ENCODE data around the gene LRMDA. TPM values are rescaled to one million over a fixed set of nuclear protein-coding genes. Genes with fewer than 3 reads are reported as not detected.

LRMDA gene
- total RNA-seq, 1 donor from 2014 or later, result 0.96 TPM

- intact Hi-C loops (cut with DNase I), result no loop called here
- Histone ChIP-seq H3K4me3 (no peak overlapping the region), H3K27ac (no peak overlapping the region), H3K4me1 (peaks cover 0 to 6% of the 10 kb centered on the region in 2 donors), H3K9me3 (no peaks in the 10 kb centered on the region), H3K36me3 (no peaks in the 10 kb centered on the region), H3K27me3 (no peaks in the 10 kb centered on the region)
- DNase-seq (ENCODE audit: low spot score in 2 of 2), result no peak
- no peak for TF ChIP-seq CTCF (IDR thresholded peaks at IDR 0.05)
These were observed 166.5 kb downstream of the LRMDA start for GRCh38 chr10:75597773-75598440.

GRCh38 chr10:75598998-75599397 is 167.6 kb downstream of the LRMDA start:
- no peak for DNase-seq (ENCODE audit: low spot score in 2 of 2)
- no peak overlapping the region for H3K4me3 ChIP-seq
- H3K27ac ChIP-seq, result no peak overlapping the region
- no peak for TF ChIP-seq CTCF (IDR thresholded peaks at IDR 0.05)
- intact Hi-C loops (cut with DNase I), result no loop called here
- H3K9me3 ChIP-seq, result no peaks in the 10 kb centered on the region
- no peaks in the 10 kb centered on the region for H3K27me3 ChIP-seq
- no peaks in the 10 kb centered on the region for H3K36me3 ChIP-seq
- no peaks in the 10 kb centered on the region for H3K4me1 ChIP-seq

GRCh38 chr10:75599875-75600648 is 168.6 kb downstream of the LRMDA start:
- no peak for TF ChIP-seq CTCF (IDR thresholded peaks at IDR 0.05)
- H3K4me1 ChIP-seq, result no peaks in the 10 kb centered on the region
- no peaks in the 10 kb centered on the region for H3K36me3 ChIP-seq
- no peaks in the 10 kb centered on the region for H3K9me3 ChIP-seq
- no peak overlapping the region for H3K27ac ChIP-seq
- DNase-seq (ENCODE audit: low spot score in 2 of 2), result no peak
- H3K27me3 ChIP-seq, result no peaks in the 10 kb centered on the region
- H3K4me3 ChIP-seq, result no peak overlapping the region
- intact Hi-C loops (cut with DNase I), result no loop called here

- no peaks in the 10 kb centered on the region for H3K36me3 ChIP-seq
- no peak overlapping the region for H3K27ac ChIP-seq
- H3K4me3 ChIP-seq, result no peak overlapping the region
- no peaks in the 10 kb centered on the region for H3K27me3 ChIP-seq
- H3K9me3 ChIP-seq, result no peaks in the 10 kb centered on the region
- intact Hi-C loops (cut with DNase I), result no loop called here
- no peaks in the 10 kb centered on the region for H3K4me1 ChIP-seq
- TF ChIP-seq CTCF (IDR thresholded peaks at IDR 0.05), result no peak
- no peak for DNase-seq (ENCODE audit: low spot score in 2 of 2)
These were observed 169.4 kb downstream of the LRMDA start for GRCh38 chr10:75600833-75601232.

GRCh38 chr10:75602341-75602740 is 170.9 kb downstream of the LRMDA start:
- H3K9me3 ChIP-seq, result no peaks in the 10 kb centered on the region
- no peak for TF ChIP-seq CTCF (IDR thresholded peaks at IDR 0.05)
- H3K27ac ChIP-seq, result no peak overlapping the region
- H3K27me3 ChIP-seq, result no peaks in the 10 kb centered on the region
- no peak for DNase-seq (ENCODE audit: low spot score in 2 of 2)
- H3K4me3 ChIP-seq, result no peak overlapping the region
- intact Hi-C loops (cut with DNase I), result no loop called here
- H3K4me1 ChIP-seq, result peaks cover 0 to 6% of the 10 kb centered on the region in 2 donors
- H3K36me3 ChIP-seq, result no peaks in the 10 kb centered on the region

All from ascending aorta (tissue), 2 donors.